ENCODE measurements around the gene SLC25A28. TPM values are rescaled to one million over a fixed set of nuclear protein-coding genes. Genes with fewer than 3 reads are reported as not detected.

SLC25A28 gene
- total RNA-seq, 4 donors from 2014 or later: 22.1 to 36.2 (median 30.1) TPM

DNA sequence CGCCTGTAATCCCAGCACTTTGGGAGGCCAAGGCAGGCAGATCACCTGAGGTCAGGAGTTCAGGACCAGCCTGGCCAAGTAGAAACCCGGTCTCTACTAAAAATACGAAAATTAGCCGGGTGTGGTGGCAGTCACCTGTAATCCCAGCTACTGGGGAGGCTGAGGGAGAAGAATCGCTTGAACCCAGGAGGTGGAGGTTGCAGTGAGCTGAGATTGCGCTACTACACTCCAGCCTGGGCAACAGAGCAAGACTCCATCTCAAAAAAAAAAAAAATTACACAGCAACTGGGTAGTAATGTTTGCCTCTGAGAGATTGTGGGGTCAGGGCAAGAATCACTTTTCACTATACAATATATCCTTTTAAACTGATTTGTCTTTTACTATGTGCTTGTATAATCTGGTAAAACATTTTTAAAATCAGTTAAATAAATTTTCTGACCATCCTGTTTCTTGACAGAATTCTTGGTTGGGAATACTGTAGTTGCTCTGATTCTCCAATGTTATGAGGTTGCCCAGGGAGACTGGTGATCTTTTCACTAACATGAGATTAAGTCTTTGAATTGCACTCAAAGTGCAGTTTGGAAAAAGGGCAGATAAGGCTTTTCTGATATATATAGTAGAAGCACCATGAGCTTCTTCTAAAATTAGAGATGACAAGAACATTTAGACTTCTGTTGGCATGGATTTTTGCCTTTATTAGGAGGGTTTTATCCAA lies 40.6 kb upstream of the SLC25A28 start:
- H3K27ac ChIP-seq: no peak overlapping the region

GRCh38 chr10:99659868-99660366 lies 39.7 kb upstream of the SLC25A28 start:
- TF ChIP-seq POLR2AphosphoS5 (IDR thresholded peaks at IDR 0.05) (no peak), CTCF (IDR thresholded peaks at IDR 0.05) (no peak), EP300 (IDR thresholded peaks at IDR 0.05; ENCODE audit: low read depth) (no peak), POLR2A (IDR thresholded peaks at IDR 0.05) (no peak)
- WGBS, 2 donors (ENCODE audit: low coverage in 1 of 2): 13 to 27% methylated on average over 5 to 10 of the region's 10 CpGs
- peak; percentile 11 for DNase-seq
- in situ Hi-C loops (cut with MboI; ENCODE audit: low pct_ligation_motif_present in 1 of 4, low pct_unique_long_range_greater_than_20kb in 1 of 4, low sequenced_read_pairs in 3 of 4) (no loop called here), intact Hi-C loops (cut with DNase I; ENCODE audit: low total_unique reads) (no loop called here)
- peaks cover 0 to 30% (median 10%) of the 10 kb centered on the region in 4 donors for H3K4me1 ChIP-seq
- peak overlapping the region; percentile 72 to 86 (median 84) for H3K4me3 ChIP-seq
- peak overlapping the region; percentile 57 to 81 (median 69) for H3K27ac ChIP-seq
- H3K27me3 ChIP-seq: no peaks in the 10 kb centered on the region
- H3K9me3 ChIP-seq: no peaks in the 10 kb centered on the region
- H3K36me3 ChIP-seq: no peaks in the 10 kb centered on the region

More for the DNA sequence above, 40.6 kb upstream of the SLC25A28 start:
- Histone ChIP-seq H3K27me3 (no peaks in the 10 kb centered on the region), H3K9me3 (no peaks in the 10 kb centered on the region), H3K4me1 (peaks cover 0 to 30% (median 10%) of the 10 kb centered on the region in 4 donors), H3K36me3 (no peaks in the 10 kb centered on the region), H3K4me3 (no peak overlapping the region)
- intact Hi-C loops (cut with DNase I; ENCODE audit: low total_unique reads): no loop called here
- DNase-seq: no peak
- in situ Hi-C loops (cut with MboI; ENCODE audit: low pct_ligation_motif_present in 1 of 4, low pct_unique_long_range_greater_than_20kb in 1 of 4, low sequenced_read_pairs in 3 of 4): no loop called here
- TF ChIP-seq POLR2AphosphoS5 (IDR thresholded peaks at IDR 0.05) (no peak), CTCF (IDR thresholded peaks at IDR 0.05) (no peak)
- WGBS, 2 donors (ENCODE audit: low coverage in 1 of 2): 88 to 93% methylated on average over 2 to 6 of the region's 6 CpGs

DNA sequence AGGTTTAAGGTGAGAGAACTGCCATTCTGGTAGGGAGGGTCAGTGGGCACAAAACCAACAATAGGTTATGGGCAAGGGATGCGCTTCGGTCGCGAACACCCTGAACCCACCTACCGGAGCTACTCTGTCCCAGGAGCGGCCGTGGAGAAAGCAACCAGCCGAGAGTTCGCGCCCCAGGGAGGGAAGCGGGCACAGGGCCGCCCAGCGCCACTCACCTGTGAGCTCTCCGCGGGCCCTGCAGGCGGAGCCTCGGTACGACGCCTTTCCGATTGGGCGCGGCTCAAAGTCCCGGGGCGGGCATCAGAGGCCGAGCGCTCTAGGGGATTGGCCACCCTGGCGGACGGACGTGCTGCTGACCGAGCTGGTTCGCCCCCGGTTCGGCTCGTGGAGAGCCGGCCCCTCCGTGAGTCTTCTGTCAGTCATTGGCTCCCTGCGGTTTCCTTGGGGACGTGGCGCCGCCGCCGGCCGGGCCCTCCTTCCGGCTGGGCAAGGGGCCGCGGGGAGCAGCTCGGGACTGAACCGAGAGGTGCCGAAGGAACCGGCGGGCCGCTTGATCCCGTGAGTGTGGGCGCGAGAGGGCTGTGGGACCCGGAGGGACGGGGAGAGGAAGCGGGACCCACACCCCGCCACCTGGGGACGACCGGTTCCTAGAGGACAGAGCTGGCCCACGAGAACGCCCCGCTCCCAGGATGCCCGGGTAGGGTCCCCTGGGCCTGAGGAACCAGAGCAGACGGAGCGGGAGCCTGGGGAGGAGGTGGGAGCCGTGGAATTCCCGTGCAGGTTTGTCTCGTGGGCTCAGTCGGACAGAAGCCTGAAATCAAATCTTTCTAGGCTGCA lies 39.0 kb upstream of the SLC25A28 start, which contains the start of gene ENTPD7:
Gene ENTPD7, plus strand, starts transcription at position 479 of the 837 bp plus-strand sequence. CDS start 448 bp downstream, outside the sequence.
- WGBS, 2 donors (ENCODE audit: low coverage in 1 of 2): 0% methylated on average over 54 of the region's 71 CpGs; no CpG with 5 or more reads in 1 of the 2 donors
- H3K27ac ChIP-seq: peak within 1 kb of the TSS; percentile 57 to 81 (median 69)
- peak; percentile 97 for DNase-seq

More for the DNA sequence above, 39.0 kb upstream of the SLC25A28 start, which contains the start of gene ENTPD7:
- intact Hi-C loops (cut with DNase I; ENCODE audit: low total_unique reads): no loop called here
- peak within 1 kb of the TSS; percentile 72 to 86 (median 84) for H3K4me3 ChIP-seq
- no peaks in the 10 kb centered on the region for H3K36me3 ChIP-seq
- in situ Hi-C loops (cut with MboI; ENCODE audit: low pct_ligation_motif_present in 1 of 4, low pct_unique_long_range_greater_than_20kb in 1 of 4, low sequenced_read_pairs in 3 of 4): no loop called here
- H3K9me3 ChIP-seq: no peaks in the 10 kb centered on the region
- H3K27me3 ChIP-seq: no peaks in the 10 kb centered on the region
- TF ChIP-seq CTCF (IDR thresholded peaks at IDR 0.05) (peak; percentile 36 to 78 (median 41)), POLR2A (IDR thresholded peaks at IDR 0.05) (peak; percentile 53), POLR2AphosphoS5 (IDR thresholded peaks at IDR 0.05) (peak in 2 of 3 donors; percentile 45 to 62), EP300 (IDR thresholded peaks at IDR 0.05; ENCODE audit: low read depth) (no peak)
- H3K4me1 ChIP-seq: peaks cover 0 to 30% (median 10%) of the 10 kb centered on the region in 4 donors

Measured in transverse colon (tissue), 4 donors.